Nephron progenitor cell (in vitro differentiated cells): ENCODE data around the gene HUNK.
A peak's percentile ranks its signal among the peaks of the same experiment; 100 is the strongest.

Experiments used
- DNase-seq: peaks from one replicate; pipeline ENCODE4 v3.0.0; 2021
- H3K27ac Mint-ChIP-seq: 2 replicates; pipeline ENCODE4 v1.8.0; 2021; ENCODE audit warnings: mild to moderate bottlenecking, moderate library complexity, mixed read lengths
- H3K27me3 Mint-ChIP-seq: 2 replicates; pipeline ENCODE4 v1.8.0; 2021; ENCODE audit warnings: mild to moderate bottlenecking, low read depth, mixed read lengths; ENCODE audit not compliant: poor library complexity
- H3K36me3 Mint-ChIP-seq: 2 replicates; pipeline ENCODE4 v1.8.0; 2021; ENCODE audit warnings: low read depth, mixed read lengths
- H3K4me1 Mint-ChIP-seq: 2 replicates; pipeline ENCODE4 v1.8.0; 2021; ENCODE audit warnings: mixed read lengths
- H3K4me3 Mint-ChIP-seq: 2 replicates; pipeline ENCODE4 v1.8.0; 2021; ENCODE audit warnings: mild to moderate bottlenecking, moderate library complexity, mixed read lengths
- H3K9me3 Mint-ChIP-seq: 2 replicates; pipeline ENCODE4 v1.8.0; 2021; ENCODE audit warnings: mild to moderate bottlenecking, moderate library complexity, mixed read lengths
- TF ChIP-seq, protein P1 (sequence below): fragments of 200-600 bp; sonication (generic); IDR thresholded peaks from 2 replicates; pipeline ENCODE4 v1.5.0; 2021; ENCODE audit warnings: antibody characterized with exemption

Gene HUNK

GRCh38 chr21:31885146-31885545, 12.3 kb downstream of the HUNK start:
- TF ChIP-seq, protein P1, sequence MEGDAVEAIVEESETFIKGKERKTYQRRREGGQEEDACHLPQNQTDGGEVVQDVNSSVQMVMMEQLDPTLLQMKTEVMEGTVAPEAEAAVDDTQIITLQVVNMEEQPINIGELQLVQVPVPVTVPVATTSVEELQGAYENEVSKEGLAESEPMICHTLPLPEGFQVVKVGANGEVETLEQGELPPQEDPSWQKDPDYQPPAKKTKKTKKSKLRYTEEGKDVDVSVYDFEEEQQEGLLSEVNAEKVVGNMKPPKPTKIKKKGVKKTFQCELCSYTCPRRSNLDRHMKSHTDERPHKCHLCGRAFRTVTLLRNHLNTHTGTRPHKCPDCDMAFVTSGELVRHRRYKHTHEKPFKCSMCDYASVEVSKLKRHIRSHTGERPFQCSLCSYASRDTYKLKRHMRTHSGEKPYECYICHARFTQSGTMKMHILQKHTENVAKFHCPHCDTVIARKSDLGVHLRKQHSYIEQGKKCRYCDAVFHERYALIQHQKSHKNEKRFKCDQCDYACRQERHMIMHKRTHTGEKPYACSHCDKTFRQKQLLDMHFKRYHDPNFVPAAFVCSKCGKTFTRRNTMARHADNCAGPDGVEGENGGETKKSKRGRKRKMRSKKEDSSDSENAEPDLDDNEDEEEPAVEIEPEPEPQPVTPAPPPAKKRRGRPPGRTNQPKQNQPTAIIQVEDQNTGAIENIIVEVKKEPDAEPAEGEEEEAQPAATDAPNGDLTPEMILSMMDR, result no peak
- peaks cover 73% of the 10 kb centered on the region for H3K36me3 Mint-ChIP-seq
- H3K4me3 Mint-ChIP-seq, result no peak overlapping the region
- H3K27me3 Mint-ChIP-seq, result no peaks in the 10 kb centered on the region
- H3K9me3 Mint-ChIP-seq, result peaks cover 31% of the 10 kb centered on the region
- H3K27ac Mint-ChIP-seq, result no peak overlapping the region
- no peak for DNase-seq
- peaks cover 47% of the 10 kb centered on the region for H3K4me1 Mint-ChIP-seq

GRCh38 chr21:31886915-31887314, 14.1 kb downstream of the HUNK start:
- Mint-ChIP-seq H3K4me1 (peaks cover 46% of the 10 kb centered on the region), H3K27me3 (no peaks in the 10 kb centered on the region), H3K27ac (peak overlapping the region; percentile 27), H3K36me3 (peaks cover 57% of the 10 kb centered on the region), H3K9me3 (peaks cover 29% of the 10 kb centered on the region), H3K4me3 (no peak overlapping the region)
- DNase-seq, result no peak
- TF ChIP-seq, protein P1, result no peak

DNA sequence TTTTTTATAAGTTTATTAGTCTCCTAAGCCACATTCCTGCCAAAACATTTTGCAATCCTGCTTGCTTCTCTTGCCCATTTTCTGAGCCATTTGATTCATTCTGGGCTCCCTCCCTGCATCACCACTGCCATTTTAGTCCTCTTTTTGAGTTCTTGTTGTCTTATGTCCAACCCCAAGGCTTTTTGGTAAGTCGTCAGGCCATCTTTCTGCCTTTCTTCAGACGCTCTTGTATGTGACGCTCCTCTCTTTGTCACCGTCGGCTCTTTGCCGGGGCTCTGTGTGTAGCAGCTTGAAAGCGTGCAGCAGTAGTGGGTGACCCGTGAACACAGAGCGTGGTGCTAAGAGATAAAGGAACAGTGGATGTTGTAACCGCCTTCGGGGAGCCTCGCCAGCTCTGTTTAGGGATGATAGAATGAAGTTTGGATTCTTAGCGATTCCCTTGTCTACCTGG, 14.6 kb downstream of the HUNK start:
- Mint-ChIP-seq H3K9me3 (peaks cover 24% of the 10 kb centered on the region), H3K27me3 (no peaks in the 10 kb centered on the region), H3K27ac (peak overlapping the region; percentile 76), H3K4me3 (no peak overlapping the region), H3K36me3 (peaks cover 52% of the 10 kb centered on the region), H3K4me1 (peaks cover 50% of the 10 kb centered on the region)
- TF ChIP-seq, protein P1, result no peak
- no peak for DNase-seq

DNA sequence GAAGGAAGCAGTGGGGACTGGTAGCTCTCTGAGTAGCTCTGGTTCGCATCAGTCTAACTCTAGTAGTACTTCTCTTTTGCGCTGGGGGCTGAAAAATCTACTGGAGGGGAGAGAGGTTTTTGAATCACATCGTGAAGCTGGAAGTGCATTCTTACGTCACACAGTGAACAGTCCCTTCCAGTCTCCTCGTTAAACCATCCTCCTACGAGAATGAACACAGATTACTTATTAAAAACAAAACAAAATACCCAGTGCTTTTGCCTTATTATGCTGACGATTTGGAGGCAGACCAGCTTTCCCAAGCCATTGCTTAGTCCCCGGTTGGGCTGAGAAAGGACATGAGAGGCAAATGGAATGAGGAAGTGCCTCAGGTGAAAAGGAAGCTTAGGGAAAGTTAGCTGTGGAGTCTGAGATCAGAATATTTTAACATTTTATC, 16.1 kb downstream of the HUNK start:
- no peak overlapping the region for H3K4me3 Mint-ChIP-seq
- peak overlapping the region; percentile 71 for H3K27ac Mint-ChIP-seq

DNA sequence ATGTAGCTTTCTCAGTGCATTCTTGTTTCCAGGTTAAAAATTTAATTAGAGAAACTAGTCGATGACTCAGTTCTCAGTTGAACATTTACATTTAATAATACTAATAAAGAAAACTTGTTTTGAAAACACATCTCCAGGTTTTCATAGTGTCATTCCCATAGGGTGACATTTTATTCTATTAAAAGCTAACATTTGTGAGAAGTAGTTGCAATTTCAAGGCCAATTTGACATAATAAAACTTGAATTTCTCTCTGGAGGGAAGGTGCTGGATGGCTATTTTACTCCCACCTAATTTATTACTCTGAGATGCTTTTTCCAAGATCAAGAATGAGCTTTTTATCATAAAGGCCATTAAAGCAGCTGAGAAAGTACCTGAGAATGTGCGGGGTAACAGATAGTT, 16.6 kb downstream of the HUNK start:
- TF ChIP-seq, protein P1, result no peak
- peaks cover 71% of the 10 kb centered on the region for H3K4me1 Mint-ChIP-seq
- peaks cover 10% of the 10 kb centered on the region for H3K9me3 Mint-ChIP-seq
- no peaks in the 10 kb centered on the region for H3K27me3 Mint-ChIP-seq
- H3K4me3 Mint-ChIP-seq, result no peak overlapping the region
- DNase-seq, result no peak
- H3K36me3 Mint-ChIP-seq, result peaks cover 39% of the 10 kb centered on the region
- H3K27ac Mint-ChIP-seq, result no peak overlapping the region

More for the DNA sequence above, 16.1 kb downstream of the HUNK start:
- TF ChIP-seq, protein P1, result no peak
- H3K4me1 Mint-ChIP-seq, result peaks cover 66% of the 10 kb centered on the region
- no peaks in the 10 kb centered on the region for H3K27me3 Mint-ChIP-seq
- peaks cover 11% of the 10 kb centered on the region for H3K9me3 Mint-ChIP-seq
- H3K36me3 Mint-ChIP-seq, result peaks cover 42% of the 10 kb centered on the region
- DNase-seq, result no peak

- Mint-ChIP-seq H3K27ac (peak overlapping the region; percentile 97), H3K27me3 (no peaks in the 10 kb centered on the region), H3K9me3 (no peaks in the 10 kb centered on the region), H3K36me3 (peaks cover 13% of the 10 kb centered on the region), H3K4me1 (peaks cover 92% of the 10 kb centered on the region), H3K4me3 (no peak overlapping the region)
- TF ChIP-seq, protein P1, result no peak
- DNase-seq, result no peak
Measured at GRCh38 chr21:31892686-31893085, 19.9 kb downstream of the HUNK start.
